GM19438 (cell line): ENCODE results near the gene TRIM3.
A peak's percentile ranks its signal among the peaks of the same experiment; 100 is the strongest.

ENCODE experiments used
- ATAC-seq: cut with Tn5 transposase; IDR thresholded peaks from one replicate; pipeline ENCODE4 v1.9.1; 2021; ENCODE audit warnings: low read depth; ENCODE audit not compliant: unreplicated experiment

TRIM3 gene

DNA sequence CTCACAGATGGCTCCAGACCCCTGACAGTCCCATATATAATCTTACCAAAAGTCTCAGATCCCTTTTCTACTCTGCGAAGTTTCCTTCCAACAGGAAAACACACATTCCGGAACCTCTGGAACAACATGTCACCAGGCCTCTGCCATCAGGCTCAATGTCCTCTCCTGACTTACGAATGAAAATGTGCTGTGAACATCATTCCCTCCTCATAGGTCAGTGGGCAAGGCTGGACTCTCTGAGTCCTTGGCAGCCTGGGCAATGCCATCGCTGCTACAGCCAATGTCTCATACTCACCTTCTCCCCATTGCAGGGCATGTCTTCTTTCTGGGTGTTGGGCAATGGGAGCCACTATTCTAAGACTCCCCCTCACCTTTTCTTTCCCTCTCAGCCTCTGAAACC lies 31.3 kb downstream of the TRIM3 start:
- ATAC-seq = no peak

DNA sequence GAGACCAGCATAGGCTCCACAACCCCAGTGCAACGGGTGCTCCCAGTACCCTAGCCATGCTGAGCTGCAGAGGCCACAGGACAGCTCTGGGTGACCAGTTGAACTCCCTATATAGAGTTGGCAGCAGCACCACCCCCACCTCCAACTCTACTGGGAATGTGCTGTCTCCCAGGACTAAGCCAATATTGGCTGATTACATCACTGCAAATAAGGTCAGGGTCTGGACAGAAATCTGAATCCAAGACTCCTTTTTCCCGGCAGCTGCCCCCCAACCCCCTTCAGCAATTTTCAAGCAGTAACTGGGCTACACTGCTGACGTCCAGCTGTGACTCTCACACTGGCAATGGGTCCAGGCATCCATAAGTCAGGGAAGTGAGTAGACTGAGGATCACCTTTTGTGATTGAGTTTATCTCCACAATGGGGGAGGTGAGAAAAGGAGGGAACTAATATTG lies 32.8 kb downstream of the TRIM3 start, which contains the start of gene HPX:
Gene HPX, minus strand, starts transcription at position 82 of the 453 bp plus-strand sequence. Its CDS starts 24 bp downstream, at position 58.
- ATAC-seq = no peak

- ATAC-seq = no peak
These were observed 34.7 kb downstream of the TRIM3 start for GRCh38 chr11:6438979-6439571.

DNA sequence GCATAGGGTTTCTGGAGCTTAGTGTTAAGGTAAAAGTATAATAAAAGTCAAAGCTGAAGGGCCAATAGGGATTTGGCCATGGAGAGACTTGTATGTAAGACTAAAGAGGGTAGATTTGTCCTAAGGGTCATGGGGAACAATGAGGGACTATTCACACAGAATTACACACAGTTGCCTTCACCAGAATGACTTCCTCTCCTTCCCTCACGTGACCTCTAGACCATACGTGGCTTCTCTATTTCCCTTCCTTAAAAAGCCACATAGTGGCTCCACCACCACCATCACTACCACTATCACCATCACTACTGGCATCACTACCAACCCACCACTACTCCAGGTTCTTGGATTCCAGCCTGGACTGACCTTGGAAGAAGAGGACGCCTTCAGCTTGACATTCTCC lies 35.7 kb downstream of the TRIM3 start:
- ATAC-seq = no peak

GRCh38 chr11:6437423-6437822 lies 36.3 kb downstream of the TRIM3 start:
- ATAC-seq = no peak

DNA sequence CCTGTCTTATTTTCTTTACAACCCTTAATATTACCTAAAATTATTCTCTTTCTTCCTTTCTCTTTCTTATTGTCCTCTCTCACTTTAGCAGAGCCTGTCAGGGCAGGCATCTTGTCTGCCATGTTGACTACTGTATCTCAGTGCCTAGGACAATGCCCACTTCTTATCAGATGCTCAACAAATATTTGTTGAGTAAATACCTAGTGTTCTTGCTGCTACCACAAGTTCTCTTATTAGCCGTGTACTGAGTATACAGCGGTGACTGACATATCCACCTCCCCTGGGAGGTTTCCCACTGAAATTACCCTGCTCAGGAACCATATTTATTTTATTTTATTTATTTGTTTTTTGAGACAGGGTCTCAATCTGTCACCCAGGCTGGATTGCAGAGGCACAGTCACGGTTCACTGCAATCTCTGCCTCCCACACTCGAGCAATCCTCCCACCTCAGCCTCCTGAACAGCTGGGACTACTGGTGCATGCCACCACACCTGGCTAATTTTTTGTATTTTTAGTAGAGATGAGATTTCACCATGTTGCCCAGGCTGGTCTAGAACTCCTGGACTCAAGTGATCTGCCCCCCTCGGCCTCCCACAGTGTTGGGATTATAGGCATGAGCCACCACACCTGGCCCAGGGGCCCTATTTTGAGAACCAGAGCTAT lies 39.6 kb downstream of the TRIM3 start:
- no peak for ATAC-seq

- ATAC-seq = no peak
These were observed 41.9 kb downstream of the TRIM3 start for GRCh38 chr11:6431861-6432260.

DNA sequence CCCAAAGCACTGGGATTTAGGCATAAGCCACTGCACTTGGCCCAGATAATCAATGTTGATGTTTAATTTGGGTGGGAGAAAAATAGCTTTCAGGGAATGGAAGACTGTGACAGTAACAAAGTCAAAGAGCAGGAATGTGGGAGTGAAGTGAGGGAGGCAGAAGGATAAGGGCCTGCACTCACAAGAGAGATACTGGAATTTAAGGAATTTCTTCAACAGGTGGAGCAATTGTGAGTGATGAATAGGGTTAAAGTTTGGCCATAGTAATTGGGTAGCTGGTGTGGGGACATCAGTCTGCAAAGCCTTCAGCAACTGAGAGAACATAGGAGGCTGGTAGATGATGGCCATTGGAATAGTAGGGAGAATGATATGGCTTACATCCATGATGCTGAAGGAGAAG lies 46.2 kb downstream of the TRIM3 start:
- no peak for ATAC-seq

GRCh38 chr11:6420677-6421076 lies 53.1 kb downstream of the TRIM3 start:
- no peak for ATAC-seq

- ATAC-seq = peak; percentile 64
These were observed 54.6 kb downstream of the TRIM3 start, which contains the start of gene APBB1 for GRCh38 chr11:6419009-6419631. Gene APBB1, minus strand, starts transcription at chr11:6419094. Its CDS starts 7,747 bp downstream, at chr11:6411347.

DNA sequence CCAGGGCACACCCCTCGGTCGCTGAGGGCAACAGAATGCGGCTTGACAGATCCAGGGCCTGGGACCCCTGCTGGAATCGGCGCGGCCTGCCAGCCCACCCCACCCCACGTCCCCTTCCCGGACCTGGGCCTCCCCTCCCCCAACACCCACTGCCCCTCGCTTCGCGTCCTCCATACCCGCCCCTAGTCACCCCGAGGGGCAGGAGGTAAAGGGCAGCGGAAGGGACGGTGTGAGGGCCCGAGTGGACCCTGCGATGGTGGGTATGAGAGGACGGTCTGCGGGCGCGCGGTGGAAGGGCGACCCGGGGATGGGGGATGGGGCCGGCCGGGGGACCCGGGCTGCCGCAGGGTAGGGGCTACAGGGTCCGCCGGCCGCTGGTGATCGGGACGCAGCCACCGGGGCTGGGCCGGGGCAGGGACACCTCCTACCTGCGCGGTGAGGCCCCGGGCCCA lies 55.2 kb downstream of the TRIM3 start:
- ATAC-seq = no peak

DNA sequence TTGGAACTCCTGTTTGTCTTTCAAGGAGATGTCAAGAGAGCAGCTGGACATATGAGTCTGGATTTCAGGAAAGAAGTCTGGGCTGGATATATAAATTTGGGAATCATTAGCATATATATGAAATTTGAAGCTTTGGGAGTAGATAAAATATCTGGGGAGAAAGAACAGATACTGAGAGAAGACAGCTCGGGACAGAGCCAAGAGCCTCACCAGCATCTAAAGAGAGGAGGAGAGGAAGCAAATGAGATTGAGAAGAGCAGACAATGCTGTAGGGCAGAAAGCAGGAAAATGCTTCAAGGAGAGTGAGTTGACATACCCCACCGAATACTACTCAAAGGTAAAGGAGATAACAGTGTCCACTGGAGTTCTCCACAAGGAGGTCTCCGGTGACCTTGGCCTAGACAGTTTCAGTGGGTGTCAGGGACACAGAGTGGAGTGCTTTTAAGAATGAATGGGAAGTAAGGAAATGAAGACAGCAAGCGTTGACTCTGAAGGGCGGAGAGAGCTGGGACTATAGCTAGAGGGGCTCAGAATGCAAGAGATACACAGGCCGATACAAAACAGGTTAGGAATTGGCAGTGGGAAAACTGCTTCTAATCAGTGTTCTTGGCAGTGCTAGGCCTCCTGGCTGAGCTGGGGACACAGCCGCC lies 55.7 kb downstream of the TRIM3 start:
- ATAC-seq = no peak

DNA sequence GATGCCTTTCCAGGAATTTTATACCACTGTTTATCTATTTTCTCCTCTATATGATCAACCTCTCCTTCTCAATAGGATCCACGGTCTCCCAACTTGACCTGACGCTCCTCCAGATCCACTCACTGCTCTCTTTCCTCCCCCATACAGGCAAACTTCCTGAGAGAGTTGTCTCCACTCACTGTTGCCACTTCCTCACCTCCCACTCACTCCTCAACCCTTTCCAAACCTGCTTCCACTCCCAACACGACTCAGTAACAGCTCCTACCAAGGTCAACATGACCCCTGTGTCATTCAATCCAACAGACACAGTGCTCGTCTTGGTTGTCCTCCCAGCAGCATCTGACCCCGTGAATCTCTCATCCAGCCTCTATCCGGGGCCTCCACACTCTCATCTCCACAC lies 57.9 kb downstream of the TRIM3 start:
- ATAC-seq = no peak

DNA sequence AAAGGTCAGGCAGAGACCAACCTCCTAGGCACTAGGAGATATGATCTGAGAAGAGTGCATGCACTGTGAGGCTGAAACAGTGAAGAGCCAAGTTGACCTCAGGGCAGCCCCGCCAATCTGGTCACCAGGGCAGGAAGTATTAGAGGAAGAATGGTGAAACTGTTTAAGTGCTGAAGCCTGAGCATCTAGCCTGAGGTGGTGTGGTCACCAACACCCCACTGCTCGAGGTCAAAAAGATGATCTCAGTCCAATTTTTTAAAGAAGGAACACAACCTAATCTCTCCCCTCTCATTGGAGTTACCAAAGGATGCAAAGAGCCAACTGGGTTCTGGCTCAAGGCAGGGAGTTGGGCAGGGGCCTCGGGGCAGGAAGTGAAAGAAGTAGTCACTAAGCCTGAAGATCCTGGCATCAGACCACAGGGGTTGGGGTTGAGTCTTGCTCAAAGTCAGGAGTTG lies 58.8 kb downstream of the TRIM3 start:
- no peak for ATAC-seq

- no peak for ATAC-seq
These were observed 59.9 kb downstream of the TRIM3 start for GRCh38 chr11:6413791-6414201.

GRCh38 chr11:6411594-6412031 lies 62.1 kb downstream of the TRIM3 start:
- ATAC-seq = no peak

DNA sequence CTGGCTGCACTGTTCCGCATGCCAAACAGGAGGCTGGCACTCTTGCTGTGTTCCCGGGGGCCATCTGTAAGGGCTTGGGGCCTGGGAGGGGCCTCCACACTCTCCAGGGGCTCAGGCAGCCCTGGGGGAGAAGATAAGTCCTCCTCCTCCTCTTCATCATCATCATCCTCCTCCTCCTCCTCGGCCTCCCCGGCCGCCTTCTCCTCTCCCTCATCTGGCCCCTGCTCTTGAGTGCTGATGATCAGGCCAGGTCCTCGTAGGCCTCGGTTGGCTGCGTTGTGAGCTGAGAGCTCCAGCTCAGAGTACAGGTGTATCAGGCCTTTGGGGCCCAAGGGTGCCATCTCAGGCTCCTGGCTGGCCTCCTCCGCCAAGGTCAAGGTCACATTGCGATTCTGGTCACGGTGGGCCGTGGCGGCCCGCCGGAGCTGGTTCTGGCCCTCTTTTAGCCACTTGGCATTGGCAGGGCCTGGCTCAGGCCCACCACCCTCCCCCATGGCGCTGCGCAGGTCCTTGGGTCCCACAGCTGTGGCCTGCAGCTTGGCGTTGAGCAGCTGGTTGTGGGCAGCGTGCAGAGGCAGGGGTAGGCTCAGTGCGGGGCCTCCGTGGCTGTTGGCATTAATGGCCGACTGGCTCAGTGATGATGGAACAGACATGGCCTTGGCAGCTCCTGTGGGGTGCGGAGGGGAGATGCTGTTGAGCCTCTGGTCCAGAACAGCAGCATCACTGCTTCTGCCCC lies 62.9 kb downstream of the TRIM3 start:
- no peak for ATAC-seq

DNA sequence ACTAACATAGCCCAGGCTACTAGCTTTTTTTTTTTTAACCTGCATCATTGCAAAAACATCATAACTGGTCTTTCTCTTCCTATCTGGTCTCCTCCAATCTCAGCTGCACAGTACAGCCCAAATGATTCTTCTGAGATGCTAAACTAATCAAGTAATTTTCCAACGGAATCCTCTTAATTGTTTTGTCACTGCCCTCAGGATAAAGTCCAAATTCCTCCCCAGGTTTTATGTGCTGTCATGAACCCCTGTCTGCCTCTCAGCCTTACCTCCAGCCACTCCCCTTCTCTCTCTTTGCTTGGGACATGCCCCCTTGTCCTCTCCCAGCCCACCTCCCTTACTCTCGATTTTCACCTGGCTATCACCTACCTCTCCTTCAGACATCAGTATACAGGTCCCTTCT lies 67.4 kb downstream of the TRIM3 start:
- no peak for ATAC-seq

DNA sequence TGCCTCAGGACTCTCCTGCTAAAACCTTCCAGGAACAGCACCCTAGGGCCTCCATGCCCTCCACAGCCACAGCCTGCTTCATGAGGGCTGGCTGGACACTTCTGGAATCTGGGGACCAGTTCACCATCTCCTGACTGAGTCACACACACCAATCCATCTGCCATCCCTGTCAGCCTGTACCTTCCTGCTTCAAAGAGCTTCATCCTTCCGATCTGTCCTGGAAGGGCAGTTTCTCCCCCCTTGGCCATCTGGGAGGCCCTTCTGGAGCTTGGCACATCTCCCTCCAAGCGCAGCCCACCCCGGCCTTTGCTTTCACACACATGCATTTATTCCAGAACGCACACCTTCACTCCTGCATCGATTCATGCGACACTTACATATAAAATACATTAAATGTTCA lies 67.9 kb downstream of the TRIM3 start:
- no peak for ATAC-seq

GRCh38 chr11:6405052-6405667 lies 68.6 kb downstream of the TRIM3 start:
- ATAC-seq = no peak
